ENCODE measurements around the gene UNK.
"Not testable (repeated sequence)": the region's sequence is repeated elsewhere in the genome, so short reads cannot be mapped to it uniquely, and the experiment has no call there.

The UNK gene

DNA sequence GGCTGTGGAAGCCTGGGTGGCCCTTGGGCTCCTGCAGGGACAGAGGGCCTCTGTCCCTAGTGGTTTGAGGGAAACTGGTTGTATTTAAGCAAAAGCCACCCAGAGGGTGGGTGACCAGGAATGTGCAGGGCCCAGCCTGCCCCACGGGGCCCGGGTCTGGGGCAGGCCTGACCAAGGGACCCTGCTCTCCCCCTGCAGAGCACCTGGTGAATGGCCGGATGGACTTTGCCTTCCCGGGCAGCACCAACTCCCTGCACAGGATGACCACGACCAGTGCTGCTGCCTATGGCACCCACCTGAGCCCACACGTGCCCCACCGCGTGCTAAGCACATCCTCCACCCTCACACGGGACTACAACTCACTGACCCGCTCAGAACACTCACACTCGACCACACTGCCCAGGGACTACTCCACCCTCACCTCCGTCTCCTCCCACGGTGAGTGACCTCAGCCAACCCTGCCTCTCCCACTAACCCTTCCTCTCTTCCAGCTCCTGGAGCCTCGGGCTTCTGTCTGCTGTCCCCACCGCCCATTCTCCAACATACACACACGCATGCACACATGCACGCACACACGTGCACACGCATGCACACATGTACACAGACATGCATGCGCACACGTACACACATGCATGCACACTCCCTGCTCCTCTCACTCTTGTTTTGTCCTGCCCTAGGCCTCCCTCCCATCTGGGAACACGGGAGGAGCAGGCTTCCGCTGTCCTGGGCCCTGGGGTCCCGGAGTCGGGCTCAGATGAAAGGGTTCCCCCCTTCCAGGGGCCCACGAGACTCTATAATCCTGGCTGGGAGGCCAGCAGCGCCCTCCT, 30.0 kb upstream of the UNK start:
- no peak for DNase-seq (ENCODE audit: low spot score)

DNA sequence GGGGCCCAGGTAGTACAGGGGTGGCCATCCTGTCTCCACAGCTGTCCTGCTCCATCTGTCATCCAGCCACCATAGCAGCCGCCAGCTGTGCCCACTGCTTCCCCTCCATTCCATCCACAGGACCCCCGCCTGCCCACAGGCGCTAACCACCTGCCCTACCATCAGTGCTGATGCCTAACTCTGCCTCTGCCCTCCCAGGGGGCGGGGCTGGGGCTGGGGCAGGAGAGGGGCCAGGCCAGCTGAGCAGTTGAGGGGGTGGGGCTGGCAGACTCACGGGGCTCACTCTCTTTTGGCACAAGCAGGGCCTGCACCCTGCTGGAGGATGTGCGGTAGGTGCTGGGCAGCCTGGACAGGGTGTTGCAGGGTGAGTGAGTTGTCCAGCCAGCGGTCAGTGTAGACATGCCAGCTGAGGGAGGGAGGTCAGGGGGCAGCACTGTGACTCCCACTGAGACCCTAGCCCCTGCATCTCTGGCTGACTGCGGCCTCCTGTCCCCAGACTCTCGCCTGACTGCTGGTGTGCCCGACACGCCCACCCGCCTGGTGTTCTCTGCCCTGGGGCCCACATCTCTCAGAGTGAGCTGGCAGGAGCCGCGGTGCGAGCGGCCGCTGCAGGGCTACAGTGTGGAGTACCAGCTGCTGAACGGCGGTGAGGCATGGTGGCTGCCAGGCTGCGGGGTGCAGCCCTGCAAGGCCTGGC, 29.3 kb upstream of the UNK start:
- no peak for DNase-seq (ENCODE audit: low spot score)

DNA sequence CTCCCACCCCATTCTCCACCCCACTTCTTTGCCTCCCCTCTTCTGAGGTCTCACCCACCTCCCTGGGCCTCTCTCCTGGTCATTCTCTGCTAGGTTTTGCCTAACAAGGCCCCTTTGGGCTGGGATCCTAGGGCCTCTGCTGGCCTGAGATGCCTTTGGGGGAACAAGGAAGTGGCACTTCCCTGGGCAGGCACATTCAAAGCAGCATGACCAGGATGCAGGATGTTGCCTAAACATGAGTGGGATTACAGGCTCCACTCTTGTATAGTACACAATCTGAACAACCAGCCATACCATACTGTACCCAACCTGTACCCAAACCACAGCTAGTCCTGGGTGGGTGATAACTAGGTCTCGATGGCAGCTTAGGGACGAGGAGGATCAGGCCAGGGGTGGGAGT, 28.6 kb upstream of the UNK start:
- no peak for DNase-seq (ENCODE audit: low spot score)

DNA sequence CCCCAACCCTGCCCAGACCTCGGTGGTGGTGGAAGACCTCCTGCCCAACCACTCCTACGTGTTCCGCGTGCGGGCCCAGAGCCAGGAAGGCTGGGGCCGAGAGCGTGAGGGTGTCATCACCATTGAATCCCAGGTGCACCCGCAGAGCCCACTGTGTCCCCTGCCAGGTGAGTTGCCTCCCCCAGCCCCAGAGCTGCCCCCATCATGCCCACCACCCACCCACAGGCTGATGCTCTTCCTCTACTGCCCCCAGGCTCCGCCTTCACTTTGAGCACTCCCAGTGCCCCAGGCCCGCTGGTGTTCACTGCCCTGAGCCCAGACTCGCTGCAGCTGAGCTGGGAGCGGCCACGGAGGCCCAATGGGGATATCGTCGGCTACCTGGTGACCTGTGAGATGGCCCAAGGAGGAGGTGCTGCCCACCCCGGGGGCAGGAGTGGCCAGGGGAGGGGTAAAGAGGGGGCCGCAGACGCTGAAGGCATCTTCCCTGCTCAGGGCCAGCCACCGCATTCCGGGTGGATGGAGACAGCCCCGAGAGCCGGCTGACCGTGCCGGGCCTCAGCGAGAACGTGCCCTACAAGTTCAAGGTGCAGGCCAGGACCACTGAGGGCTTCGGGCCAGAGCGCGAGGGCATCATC, 28.0 kb upstream of the UNK start:
- DNase-seq (ENCODE audit: low spot score), result peak; percentile 21

DNA sequence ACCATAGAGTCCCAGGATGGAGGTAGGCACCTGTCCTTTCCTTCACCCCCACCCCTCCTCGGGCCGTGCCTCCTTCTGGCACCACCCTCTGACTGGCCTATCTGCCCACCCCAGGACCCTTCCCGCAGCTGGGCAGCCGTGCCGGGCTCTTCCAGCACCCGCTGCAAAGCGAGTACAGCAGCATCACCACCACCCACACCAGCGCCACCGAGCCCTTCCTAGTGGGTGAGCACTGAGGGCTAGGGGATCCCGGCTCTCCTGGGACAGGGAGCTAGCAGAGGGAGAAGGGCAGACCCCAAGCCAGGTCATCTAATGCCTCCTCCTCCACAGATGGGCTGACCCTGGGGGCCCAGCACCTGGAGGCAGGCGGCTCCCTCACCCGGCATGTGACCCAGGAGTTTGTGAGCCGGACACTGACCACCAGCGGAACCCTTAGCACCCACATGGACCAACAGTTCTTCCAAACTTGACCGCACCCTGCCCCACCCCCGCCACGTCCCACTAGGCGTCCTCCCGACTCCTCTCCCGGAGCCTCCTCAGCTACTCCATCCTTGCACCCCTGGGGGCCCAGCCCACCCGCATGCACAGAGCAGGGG, 27.4 kb upstream of the UNK start:
- DNase-seq (ENCODE audit: low spot score), result peak; percentile 31

DNA sequence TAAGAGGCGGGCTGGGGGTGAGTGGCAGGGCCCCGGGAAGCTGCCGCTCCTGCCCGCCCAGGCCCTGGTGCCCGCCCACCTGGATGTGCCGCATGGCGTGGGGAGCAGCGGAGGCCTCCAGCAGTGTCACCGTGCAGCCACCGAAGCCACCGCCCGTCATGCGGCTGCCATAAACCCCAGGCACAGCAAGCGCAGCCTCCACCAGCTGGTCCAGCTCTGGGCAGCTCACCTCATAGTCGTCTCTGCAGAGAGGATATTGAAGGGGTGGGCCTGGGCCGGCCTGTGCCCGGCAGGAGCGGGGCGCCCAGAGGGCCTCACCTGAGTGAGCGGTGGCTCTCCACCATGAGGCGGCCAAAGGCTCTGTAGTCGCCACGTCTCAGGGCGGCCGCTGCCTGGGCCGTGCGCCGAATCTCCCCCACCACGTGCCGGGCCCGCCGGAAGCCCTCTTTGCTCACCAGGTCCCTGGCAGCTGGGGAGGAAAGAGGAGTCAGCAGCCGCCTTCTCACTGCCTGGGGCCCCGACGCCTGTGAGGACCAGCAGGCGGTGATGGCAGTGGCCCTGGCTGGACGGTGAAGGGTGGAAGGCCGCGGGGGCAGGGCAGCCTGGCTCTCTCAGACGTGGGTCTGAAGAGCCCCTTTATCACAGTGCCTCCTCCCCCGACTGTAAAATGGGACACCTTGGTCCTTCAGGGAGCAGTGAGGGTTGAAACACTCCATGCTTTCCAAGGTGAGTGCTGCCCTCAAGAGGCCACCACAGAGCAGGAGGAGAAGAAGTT, 26.3 kb upstream of the UNK start:
- peak; percentile 46 for DNase-seq (ENCODE audit: low spot score)

DNA sequence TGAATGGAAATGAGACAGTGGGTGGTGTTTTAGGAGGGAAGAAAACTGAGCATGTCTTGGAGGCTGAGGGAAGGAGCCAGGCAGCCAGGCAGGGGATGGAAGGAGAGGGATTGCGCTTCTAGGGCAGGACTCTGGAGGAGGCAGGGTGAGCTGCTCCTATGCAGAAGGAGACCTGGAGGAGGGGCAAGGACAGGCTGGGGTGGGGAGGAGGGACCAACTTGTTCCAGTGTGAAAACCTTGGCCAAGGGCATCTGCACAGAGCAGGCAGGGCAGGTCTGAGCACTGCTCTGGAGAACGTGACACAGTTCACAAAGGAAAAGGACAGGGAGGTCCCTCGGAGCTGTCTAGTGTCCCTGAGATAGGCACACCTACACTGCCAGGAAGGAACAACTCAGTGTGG, 25.1 kb upstream of the UNK start:
- DNase-seq (ENCODE audit: low spot score), result peak; percentile 24

DNA sequence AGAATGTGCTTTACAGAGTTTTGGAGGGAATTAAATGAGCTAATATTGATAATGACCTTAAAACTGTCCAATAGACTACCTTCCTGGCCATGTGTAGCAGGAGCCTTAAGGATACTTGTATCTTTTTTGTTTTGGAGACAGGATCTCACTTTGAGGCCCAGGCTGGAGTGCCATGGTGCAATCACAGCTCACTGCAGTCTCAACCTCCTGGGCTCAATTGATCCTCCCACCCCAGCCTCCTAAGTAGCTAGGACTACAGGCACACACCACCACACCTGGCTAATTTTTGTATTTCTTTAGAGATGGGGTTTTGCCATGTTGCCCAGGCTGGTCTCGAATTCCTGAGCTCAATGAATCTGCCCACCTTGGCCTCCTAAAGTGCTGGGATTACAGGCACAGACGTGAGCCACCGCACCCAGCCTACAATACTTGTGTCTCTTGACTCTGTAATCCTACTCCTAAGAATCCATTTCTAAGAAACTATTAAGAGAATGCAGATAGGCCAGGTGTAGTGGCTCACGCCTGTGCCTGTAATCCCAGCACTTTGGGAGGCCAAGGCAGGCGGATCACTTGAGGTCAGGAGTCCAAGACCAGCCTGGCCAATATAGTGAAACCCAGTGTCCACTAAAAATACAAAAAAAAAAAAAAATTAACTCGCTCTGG, 24.5 kb upstream of the UNK start:
- DNase-seq (ENCODE audit: low spot score), result not testable (repeated sequence)

DNA sequence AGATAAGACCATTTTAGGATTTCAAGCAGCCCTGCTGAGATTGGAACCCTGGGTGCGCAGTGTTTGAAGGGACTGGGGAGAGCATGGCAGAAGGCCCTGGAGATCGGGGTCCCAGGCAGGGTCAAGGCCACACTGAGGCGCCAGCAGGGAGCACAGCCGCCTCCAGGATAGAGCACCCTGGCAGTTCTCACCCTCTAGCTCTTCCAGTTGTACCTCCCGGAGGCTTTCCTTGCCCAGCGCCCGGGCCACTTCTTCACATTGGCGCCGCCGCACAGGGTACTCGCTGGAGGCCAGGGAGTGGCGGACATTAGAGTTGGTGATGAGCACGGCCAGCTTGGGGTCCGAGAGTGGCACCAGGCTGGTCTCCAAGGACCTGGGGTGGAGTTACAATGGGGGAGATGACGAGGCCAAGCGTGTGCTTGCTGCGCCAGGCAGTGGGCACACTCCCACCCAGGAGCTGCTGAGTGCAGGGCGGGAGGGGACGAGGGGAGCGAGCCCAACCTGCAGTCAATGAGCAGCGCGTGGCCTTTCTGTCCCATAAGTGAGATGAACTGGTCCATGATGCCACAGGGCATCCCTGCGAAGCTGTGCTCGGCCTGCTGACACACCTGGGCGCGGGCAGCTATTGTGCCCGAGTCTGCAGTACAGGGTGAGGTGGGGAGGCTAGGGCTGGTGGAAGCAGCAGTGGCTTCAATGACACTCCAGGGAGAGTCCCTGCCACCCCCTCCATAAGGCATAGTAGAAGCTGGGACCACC, 21.9 kb upstream of the UNK start:
- DNase-seq (ENCODE audit: low spot score), result no peak

DNA sequence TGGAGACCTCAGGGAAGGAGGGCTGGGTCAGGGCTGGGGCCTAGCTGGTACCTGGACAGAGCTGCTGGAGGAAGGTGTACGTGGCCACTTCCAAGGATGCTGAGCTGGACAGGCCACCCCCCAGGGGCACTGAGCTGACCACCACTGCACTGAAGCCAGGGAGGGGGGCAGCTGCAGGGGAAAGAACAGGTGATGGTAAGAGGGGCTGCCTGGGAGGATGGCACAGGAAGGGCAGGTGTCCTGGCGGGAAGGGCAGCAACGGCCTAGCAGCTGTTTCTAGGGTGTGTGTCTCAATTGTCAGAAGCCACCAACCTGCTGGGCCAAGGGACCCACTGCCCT, 21.4 kb upstream of the UNK start:
- DNase-seq (ENCODE audit: low spot score), result peak; percentile 29

DNA sequence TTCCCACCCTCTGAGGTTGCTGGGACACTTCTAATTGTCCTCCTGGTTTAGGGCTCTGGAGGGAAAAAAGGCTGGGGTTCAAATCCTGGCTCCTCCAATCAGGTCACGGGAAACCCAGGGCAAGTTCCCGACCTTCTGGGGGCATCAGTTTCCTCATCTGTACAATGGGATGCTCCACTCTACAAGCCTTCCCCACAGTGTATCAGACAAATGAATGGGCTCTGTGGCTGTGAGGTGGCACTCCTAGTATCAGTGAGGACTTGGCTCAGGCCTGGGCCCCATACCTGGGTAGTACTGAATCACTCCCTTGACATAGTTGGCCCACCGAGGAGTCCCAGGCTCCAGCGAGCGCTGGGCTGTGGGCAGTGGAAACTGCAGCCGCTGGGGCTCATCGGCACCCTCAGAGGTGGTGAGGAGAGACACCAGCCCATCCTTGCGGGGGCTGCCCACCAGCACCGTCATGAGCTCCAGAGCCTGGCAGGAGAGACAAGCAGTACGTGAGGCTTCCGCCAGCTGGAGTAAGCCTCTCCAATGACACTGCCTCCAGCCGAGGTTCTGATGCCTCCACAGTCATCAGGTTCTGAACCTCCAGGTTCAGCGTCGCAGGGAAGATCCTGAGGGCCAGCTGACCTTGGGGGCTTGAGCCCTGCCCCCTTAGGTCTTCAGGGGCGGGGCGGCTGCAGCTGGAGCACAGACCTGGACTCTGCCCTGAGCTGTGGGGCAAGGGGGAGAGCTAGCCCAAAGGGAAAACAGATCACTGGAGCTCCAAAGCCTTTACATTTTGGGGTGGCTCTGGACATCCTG, 20.8 kb upstream of the UNK start:
- DNase-seq (ENCODE audit: low spot score), result peak; percentile 36

DNA sequence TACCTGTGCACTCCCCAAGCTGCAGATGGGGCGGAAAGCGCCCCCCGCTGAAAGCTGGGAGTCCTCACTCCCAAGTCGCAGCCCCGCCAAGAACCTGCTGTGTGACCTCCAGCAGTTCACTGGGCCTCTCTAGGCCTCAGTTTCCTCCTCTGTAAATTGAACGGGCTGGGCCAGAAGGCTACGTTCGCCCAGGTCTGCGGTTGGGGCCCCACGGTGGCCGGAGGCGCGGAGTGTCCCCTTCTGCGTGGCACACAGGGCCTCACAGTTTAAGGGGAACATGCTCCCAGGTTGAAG, 20.2 kb upstream of the UNK start:
- DNase-seq (ENCODE audit: low spot score), result no peak

DNA sequence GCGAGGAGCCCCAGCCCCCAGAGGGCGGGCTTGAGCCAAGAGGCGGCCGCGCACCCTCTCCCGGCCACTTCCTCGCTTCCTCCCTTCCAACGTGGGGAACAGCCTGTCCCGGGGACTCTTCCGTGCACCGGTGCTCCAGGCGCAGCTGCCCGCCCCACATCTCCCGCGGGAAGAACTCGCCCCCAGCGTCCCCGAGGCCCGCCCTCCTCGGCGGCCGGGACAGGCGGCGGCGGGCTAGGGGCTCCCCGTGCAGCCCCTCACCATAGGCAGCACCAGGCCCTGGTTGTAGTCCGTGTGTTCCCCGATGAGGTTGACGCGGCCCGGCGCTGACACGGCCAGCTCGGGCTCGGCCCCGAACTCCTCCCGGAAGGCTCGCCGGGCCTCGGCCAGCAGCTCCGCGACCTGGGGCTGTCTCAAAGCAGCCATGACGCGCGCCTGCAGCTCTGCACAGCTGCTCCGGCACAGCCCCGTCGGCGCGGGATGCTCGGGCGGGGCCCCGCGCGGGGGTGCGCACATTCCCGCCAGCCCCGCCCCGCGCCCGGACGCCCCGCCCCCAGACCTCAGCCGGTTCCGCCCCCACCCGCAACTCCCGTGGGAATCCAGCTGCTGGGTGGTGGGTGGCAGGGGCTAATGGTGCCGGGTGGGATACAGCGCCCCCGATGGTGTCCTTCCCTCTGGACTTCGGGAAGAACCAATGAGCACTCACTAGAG, 19.7 kb upstream of the UNK start, which contains the start of gene GALK1:
Gene GALK1, minus strand, starts transcription at position 482 of the 711 bp plus-strand sequence. Its CDS starts 56 bp downstream, at position 426.
- DNase-seq (ENCODE audit: low spot score), result peak; percentile 98

DNA sequence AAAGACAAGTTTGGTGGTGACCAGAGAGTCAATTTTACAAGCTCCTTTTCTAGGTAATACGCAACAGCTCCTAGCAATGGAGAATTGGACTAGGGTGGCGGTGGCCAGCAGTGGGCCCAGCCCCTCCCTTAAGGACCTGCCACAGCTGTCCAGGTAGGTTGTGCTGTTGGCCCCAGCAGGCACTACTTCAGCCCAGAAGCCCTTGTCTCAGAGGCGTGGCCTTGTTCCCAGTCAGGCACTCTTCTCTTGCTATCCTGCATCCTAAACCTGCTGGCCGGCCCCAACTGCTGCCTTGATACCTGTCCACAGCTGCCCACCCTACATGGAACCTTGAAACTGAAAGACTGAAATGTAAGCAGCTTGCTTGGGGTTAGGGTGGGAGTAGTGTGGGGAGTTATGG, 18.6 kb upstream of the UNK start:
- DNase-seq (ENCODE audit: low spot score), result peak; percentile 41

DNA sequence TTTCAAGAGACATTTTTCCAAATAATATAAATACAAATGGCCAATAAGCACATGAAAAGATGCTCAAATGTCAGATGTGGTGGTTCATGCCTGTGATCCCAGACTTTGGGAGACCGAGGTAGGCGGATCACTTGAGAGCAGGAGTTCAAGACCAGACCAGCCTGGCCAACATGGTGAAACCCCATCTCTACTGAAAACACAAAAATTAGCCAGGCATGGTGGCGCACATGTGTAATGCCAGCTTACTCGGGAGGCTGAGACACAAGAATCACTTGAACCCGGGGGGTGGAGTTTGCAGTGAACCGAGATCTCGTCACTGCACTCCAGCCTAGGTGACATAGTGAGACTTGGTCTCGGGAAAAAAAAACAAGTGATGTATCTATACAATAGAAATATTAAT, 16.7 kb upstream of the UNK start:
- no peak for DNase-seq (ENCODE audit: low spot score)

DNA sequence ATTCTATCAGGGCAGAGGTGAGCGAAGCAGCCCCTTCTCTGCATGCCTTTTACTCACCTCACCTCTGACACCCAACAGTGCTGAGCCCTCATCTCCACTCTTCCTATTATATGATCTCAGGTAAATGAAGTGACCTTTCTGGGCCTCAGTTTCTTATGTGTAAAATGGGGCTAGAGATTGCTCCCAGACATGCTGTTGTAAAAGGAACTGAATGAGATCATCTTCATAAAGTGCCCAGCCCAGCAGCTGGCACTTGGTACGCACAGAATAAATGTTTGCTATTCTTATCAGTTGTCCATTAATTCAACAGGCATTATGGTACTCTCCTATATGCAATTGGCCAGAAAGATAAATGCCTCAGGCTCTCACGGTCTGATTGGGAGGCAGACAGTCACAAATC, 15.1 kb upstream of the UNK start:
- no peak for DNase-seq (ENCODE audit: low spot score)

DNA sequence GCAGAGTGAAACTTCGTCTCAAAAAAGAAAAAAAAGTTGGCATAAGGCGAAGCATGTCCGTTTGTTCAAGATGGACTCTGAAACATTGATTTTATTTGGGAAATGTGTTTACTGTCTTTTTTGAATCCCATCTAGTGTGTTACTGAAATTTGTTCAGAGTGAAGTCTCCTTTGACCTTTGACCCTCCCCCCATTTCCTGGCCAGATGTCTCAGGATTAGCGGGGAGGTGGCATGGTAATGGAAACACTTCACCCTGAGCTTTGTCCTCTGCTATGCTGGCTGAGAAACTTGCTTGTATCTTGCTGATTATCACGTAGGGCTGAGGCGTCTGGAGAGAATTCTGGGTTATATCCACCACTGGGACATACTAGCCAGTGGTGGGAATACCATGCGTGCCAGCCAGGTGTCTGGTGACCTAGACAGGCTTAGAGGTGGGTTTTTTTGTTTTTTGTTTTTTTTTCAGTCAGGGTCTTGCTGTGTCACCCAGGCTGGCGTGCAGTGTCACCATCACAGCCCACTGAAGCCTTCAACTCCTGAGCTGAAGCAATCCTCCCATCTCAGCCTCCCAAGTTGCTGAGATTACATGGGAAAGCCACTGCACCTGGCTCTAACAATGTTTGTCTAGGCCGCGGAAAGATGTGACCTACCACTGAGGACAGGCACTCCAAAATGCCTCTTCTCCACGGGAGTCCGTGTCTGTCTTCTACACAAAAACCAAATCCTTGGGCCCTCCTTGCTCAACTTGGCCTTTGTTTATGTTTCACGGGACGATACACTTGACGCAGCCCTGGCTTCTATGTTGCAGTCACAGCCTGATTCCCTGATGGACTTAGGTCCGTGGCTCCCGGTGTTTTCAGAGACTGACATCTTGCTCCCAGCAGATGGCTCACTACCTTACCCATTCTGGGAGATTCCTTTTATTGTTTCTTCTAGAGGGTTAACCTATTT, 13.0 kb upstream of the UNK start:
- peak; percentile 48 for DNase-seq (ENCODE audit: low spot score)

DNA sequence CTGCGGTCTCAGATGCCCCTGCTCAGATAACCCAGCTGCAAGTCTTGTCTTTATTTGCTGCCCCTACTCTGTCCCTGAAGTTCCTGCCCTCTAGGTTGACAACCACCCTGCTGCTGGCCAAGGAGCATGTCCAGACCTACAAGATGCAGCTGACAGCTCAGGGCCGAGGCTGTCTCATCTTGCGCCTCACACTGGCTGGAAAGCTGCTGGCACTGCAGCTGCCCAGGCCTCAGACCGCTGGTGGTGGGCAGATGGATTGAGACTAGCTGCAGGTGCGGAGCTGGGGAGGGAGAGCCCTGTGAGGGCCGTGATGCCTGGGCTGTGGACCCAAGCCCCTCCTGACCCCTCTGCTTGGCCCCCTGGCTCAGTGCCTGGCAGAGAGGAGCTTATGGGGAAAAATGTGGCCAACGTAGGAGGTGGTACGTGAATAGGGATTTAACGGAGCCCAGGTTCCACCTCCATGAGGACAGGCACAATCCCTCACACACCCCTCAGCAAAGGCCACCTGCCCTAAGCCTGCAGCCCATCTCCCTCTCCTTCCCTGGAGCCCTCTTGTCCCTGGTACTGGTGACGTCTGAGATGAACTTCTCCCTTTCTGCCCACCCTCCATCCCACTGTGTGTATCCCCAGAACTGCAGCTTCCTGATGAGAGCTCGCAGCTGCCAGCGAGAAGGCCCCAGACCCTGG, 11.3 kb upstream of the UNK start:
- DNase-seq (ENCODE audit: low spot score), result peak; percentile 56

Data from D341Med (cell line).